Tibial nerve (tissue), 3 donors: ENCODE measurements around the gene B4GALT5.

Experiments
- POLR2A ChIP-seq, 2 donors: fragments of 450-650 bp; IDR thresholded peaks; one replicate each; pipeline ENCODE4 v1.6.1; 2017; ENCODE audit warnings: antibody characterized with exemption in 2 of 2, mild to moderate bottlenecking in 2 of 2, moderate library complexity in 2 of 2
- TF ChIP-seq, protein P1 (sequence below), 5 experiments: fragments of 200-600 bp in 3 of 5; fragments of 450-650 bp in 2 of 5; sonication (generic) in 3 of 5; IDR thresholded peaks; one replicate each; pipeline ENCODE4 v1.5.1; 2016 to 2019; ENCODE audit warnings: antibody characterized with exemption in 5 of 5, mild to moderate bottlenecking in 3 of 5, moderate library complexity in 2 of 5

DNA sequence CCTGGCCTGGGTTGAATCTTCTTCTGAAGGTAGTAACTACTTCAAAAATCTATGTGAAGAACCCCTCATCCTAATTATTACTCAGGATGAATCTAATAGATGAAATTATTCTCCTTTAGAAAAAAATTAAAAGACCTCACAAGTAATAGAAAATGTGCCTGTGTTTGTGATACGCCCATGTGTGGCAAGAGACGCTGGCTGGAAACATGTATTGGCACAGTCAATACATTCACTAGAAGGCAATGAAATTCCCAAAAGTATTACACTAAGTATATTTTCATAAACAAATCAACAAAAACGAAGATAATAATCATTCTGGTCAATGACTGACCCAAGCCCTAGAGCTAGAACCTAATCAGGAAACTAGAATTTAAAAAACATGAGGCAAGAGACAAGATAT lies 64.0 kb downstream of the B4GALT5 start:
- TF ChIP-seq, protein P1, sequence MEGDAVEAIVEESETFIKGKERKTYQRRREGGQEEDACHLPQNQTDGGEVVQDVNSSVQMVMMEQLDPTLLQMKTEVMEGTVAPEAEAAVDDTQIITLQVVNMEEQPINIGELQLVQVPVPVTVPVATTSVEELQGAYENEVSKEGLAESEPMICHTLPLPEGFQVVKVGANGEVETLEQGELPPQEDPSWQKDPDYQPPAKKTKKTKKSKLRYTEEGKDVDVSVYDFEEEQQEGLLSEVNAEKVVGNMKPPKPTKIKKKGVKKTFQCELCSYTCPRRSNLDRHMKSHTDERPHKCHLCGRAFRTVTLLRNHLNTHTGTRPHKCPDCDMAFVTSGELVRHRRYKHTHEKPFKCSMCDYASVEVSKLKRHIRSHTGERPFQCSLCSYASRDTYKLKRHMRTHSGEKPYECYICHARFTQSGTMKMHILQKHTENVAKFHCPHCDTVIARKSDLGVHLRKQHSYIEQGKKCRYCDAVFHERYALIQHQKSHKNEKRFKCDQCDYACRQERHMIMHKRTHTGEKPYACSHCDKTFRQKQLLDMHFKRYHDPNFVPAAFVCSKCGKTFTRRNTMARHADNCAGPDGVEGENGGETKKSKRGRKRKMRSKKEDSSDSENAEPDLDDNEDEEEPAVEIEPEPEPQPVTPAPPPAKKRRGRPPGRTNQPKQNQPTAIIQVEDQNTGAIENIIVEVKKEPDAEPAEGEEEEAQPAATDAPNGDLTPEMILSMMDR (IDR thresholded peaks at IDR 0.05), result no peak
- TF ChIP-seq POLR2A (IDR thresholded peaks at IDR 0.05), result no peak
